Right lung (tissue), 5 donors: ENCODE data around the gene SUMF1. TPM values are rescaled to one million over a fixed set of nuclear protein-coding genes. Genes with fewer than 3 reads are reported as not detected.

Experiments
- polyA plus RNA-seq, 5 donors: library from polyadenylated mRNA; unstranded; fragments of 120-200 nt; gene quantifications; one replicate each; pipeline versions ENCODE4 v1.2.1 to v1.2.3, GENCODE V29; 2013; ENCODE audit warnings: inconsistent platforms in 1 of 5, low replicate concordance in 1 of 5; ENCODE audit not compliant: insufficient read length in 5 of 5, insufficient read depth in 1 of 5

SUMF1 gene
- polyA plus RNA-seq, 5 donors: 27.4 to 40.9 (median 37.4) TPM

Other genes starting within 250 kb of the SUMF1 start
- gene SETMAR, start 163.9 kb downstream of the SUMF1 start, polyA plus RNA-seq: 10 to 100 TPM; 33.9 to 44.3 (median 39.7) TPM
- 10 to 100 TPM; 34.8 to 47.9 (median 40.8) TPM for gene ITPR1, start 26.1 kb upstream of the SUMF1 start, polyA plus RNA-seq